GM18520 (cell line): ENCODE measurements around the gene VWA8.

Source experiments
- ATAC-seq: cut with Tn5 transposase; IDR thresholded peaks from one replicate; pipeline ENCODE4 v1.9.1; 2021; ENCODE audit not compliant: unreplicated experiment

Gene VWA8

GRCh38 chr13:41960637-41961465 lies at the start of gene VWA8:
TSS of gene VWA8 (minus strand) at chr13:41961109. CDS start at chr13:41961015, 94 bp downstream.
- ATAC-seq: peak; percentile 70

- no peak for ATAC-seq
These were observed 48.1 kb upstream of the VWA8 start for GRCh38 chr13:42009057-42009456.

- ATAC-seq: no peak
These were observed 46.9 kb upstream of the VWA8 start for GRCh38 chr13:42007844-42008243.

- no peak for ATAC-seq
These were observed 41.2 kb upstream of the VWA8 start for GRCh38 chr13:42002066-42002465.

GRCh38 chr13:42001580-42001979 lies 40.7 kb upstream of the VWA8 start:
- ATAC-seq: no peak

- ATAC-seq: no peak
These were observed 39.9 kb upstream of the VWA8 start for GRCh38 chr13:42000846-42001245.

GRCh38 chr13:41997396-41997795 lies 36.5 kb upstream of the VWA8 start:
- ATAC-seq: no peak

GRCh38 chr13:41995946-41996345 lies 35.0 kb upstream of the VWA8 start:
- no peak for ATAC-seq

- no peak for ATAC-seq
These were observed 34.4 kb upstream of the VWA8 start for GRCh38 chr13:41995336-41995735.

- no peak for ATAC-seq
These were observed 33.8 kb upstream of the VWA8 start for GRCh38 chr13:41994696-41995095.

GRCh38 chr13:41991936-41992335 lies 31.0 kb upstream of the VWA8 start:
- ATAC-seq: no peak

- ATAC-seq: no peak
These were observed 27.3 kb upstream of the VWA8 start for GRCh38 chr13:41988244-41988643.

- ATAC-seq: no peak
These were observed 25.0 kb upstream of the VWA8 start for GRCh38 chr13:41985788-41986508.

- no peak for ATAC-seq
These were observed 21.2 kb upstream of the VWA8 start for GRCh38 chr13:41981951-41982715.

GRCh38 chr13:41978007-41978406 lies 17.1 kb upstream of the VWA8 start:
- no peak for ATAC-seq

GRCh38 chr13:41976476-41976875 lies 15.6 kb upstream of the VWA8 start:
- no peak for ATAC-seq

- no peak for ATAC-seq
These were observed 13.5 kb upstream of the VWA8 start for GRCh38 chr13:41974262-41974900.

- ATAC-seq: no peak
These were observed 12.4 kb upstream of the VWA8 start for GRCh38 chr13:41973247-41973741.

GRCh38 chr13:41971848-41972247 lies 10.9 kb upstream of the VWA8 start:
- ATAC-seq: no peak

- ATAC-seq: no peak
These were observed 10.0 kb upstream of the VWA8 start for GRCh38 chr13:41970918-41971317.

GRCh38 chr13:41970022-41970421 lies 9.1 kb upstream of the VWA8 start:
- ATAC-seq: no peak
